GM19397 (cell line): ENCODE data around the gene LHX1.

Source experiments
- ATAC-seq: cut with Tn5 transposase; IDR thresholded peaks from one replicate; pipeline ENCODE4 v1.9.1; 2021; ENCODE audit warnings: mild to moderate bottlenecking, moderate library complexity; ENCODE audit not compliant: unreplicated experiment

LHX1 gene

GRCh38 chr17:36921095-36921851 is 16.0 kb upstream of the LHX1 start:
- ATAC-seq, result no peak

- ATAC-seq, result no peak
Measured at GRCh38 chr17:36922175-36922574, 15.1 kb upstream of the LHX1 start.

GRCh38 chr17:36923814-36924221 is 13.5 kb upstream of the LHX1 start:
- ATAC-seq, result no peak

- ATAC-seq, result no peak
Measured at GRCh38 chr17:36926226-36926625, 11.0 kb upstream of the LHX1 start.

- ATAC-seq, result no peak
Measured at GRCh38 chr17:36926701-36927100, 10.6 kb upstream of the LHX1 start.

GRCh38 chr17:36928471-36929345 is 8.6 kb upstream of the LHX1 start:
- ATAC-seq, result no peak

- ATAC-seq, result no peak
Measured at GRCh38 chr17:36929851-36930582, 7.3 kb upstream of the LHX1 start.

- ATAC-seq, result no peak
Measured at GRCh38 chr17:36930583-36930900, 6.7 kb upstream of the LHX1 start.

GRCh38 chr17:36931096-36931696 is 6.1 kb upstream of the LHX1 start:
- ATAC-seq, result no peak

- no peak for ATAC-seq
Measured at GRCh38 chr17:36931697-36932382, 5.4 kb upstream of the LHX1 start.

- no peak for ATAC-seq
Measured at GRCh38 chr17:36932383-36932693, 4.9 kb upstream of the LHX1 start.

- ATAC-seq, result no peak
Measured at GRCh38 chr17:36932694-36933511, 4.4 kb upstream of the LHX1 start.

GRCh38 chr17:36933512-36934143 is 3.6 kb upstream of the LHX1 start:
- ATAC-seq, result no peak

GRCh38 chr17:36934144-36934691 is 3.1 kb upstream of the LHX1 start:
- ATAC-seq, result no peak

GRCh38 chr17:36934692-36935630 is 2.3 kb upstream of the LHX1 start:
- ATAC-seq, result no peak

GRCh38 chr17:36935671-36936454 is 1.4 kb upstream of the LHX1 start:
- no peak for ATAC-seq

- no peak for ATAC-seq
Measured at GRCh38 chr17:36936455-36937000, 747 bp upstream of the LHX1 start.
